RWPE2 (cell line): ENCODE data around the gene SYCE3.

Experiments
- ATAC-seq: fragments of 200-7000 bp; cut with Tn5 transposase; 3 replicates; pipeline ENCODE4 v1.9.1; 2021; ENCODE audit warnings: low read depth
- DNase-seq: peaks from one replicate; pipeline ENCODE4 v3.0.0-alpha.2; 2020; ENCODE audit warnings: low spot score
- H3K27ac ChIP-seq: fragments of 450-650 bp; 2 replicates; pipeline ENCODE4 v1.5.1; 2017; ENCODE audit warnings: mild to moderate bottlenecking; ENCODE audit not compliant: poor library complexity, severe bottlenecking
- H3K27me3 ChIP-seq: fragments of 250-450 bp; sonication (Bioruptor Pico); 2 replicates; pipeline ENCODE4 v1.5.1; 2021; ENCODE audit warnings: mild to moderate bottlenecking, moderate library complexity; ENCODE audit not compliant: insufficient read depth, poor library complexity, severe bottlenecking
- H3K36me3 ChIP-seq: fragments of 250-450 bp; sonication (Bioruptor Pico); 2 replicates; pipeline ENCODE4 v1.5.1; 2020; ENCODE audit warnings: low read depth, mild to moderate bottlenecking, moderate library complexity
- H3K4me1 ChIP-seq: fragments of 250-450 bp; sonication (Bioruptor Pico); 2 replicates; pipeline ENCODE4 v1.5.1; 2021; ENCODE audit warnings: mild to moderate bottlenecking, moderate library complexity; ENCODE audit not compliant: insufficient read depth, poor library complexity, severe bottlenecking
- H3K4me3 ChIP-seq: fragments of 250-450 bp; sonication (Bioruptor Pico); 2 replicates; pipeline ENCODE4 v1.5.1; 2021; ENCODE audit warnings: mild to moderate bottlenecking, moderate library complexity; ENCODE audit not compliant: severe bottlenecking
- H3K9me3 ChIP-seq: fragments of 250-450 bp; sonication (Bioruptor Pico); 2 replicates; pipeline ENCODE4 v1.5.1; 2021; ENCODE audit warnings: mild to moderate bottlenecking, moderate library complexity; ENCODE audit not compliant: severe bottlenecking
- CTCF ChIP-seq: fragments of 450-650 bp; IDR thresholded peaks from one replicate; pipeline ENCODE4 v1.5.1; 2017; ENCODE audit warnings: mild to moderate bottlenecking, moderate library complexity; ENCODE audit not compliant: poor library complexity, severe bottlenecking

SYCE3 gene

DNA sequence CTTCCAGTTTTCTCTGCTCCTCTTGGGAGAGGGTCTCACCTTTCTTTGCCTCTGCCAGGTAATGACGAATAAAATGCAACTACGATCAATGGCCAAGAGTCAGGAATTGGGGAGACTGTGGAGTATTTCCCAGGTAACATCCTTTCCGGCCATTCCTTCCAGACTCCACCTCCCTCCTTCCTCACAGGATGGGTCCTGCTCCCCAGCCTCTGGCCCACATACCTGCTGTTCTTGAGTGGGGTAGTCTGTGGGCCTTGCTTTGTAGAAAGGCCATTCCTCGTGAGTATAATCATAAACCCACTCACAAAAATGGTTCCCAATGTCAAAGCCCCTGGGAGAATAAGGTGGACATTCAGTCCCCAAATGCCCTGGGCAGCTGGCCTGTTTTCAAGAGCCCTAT lies 17.0 kb upstream of the SYCE3 start:
- H3K36me3 ChIP-seq = peaks cover 27% of the 10 kb centered on the region
- no peak for ATAC-seq
- no peak for TF ChIP-seq CTCF

DNA sequence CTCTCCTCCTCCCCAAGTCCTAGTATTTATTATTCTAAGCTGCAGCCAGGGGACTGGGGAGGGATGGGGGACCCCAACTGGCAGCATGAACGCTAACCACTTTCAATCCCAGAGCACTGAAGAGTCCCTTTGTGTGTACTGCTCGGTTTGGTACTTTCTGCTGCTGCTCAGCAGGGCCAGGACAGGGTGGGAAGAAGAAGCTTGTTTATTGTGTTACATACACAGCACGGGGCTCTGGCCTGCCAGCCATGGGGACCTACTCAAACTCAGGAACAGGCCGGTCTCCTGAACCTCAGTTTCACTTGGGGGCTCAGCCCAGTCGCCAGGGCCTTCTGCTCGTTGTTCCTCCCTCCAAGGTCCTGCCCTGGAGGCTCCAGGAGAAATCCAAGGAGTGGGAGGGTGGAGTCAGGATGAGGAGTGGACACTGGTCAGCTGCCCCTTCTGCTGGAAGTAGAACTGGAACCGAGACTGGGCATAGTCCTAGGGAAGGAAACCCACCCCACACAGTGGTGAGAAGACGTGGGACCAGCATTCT lies 16.1 kb upstream of the SYCE3 start:
- H3K4me1 ChIP-seq = peaks cover 4% of the 10 kb centered on the region
- no peak for ATAC-seq
- H3K27me3 ChIP-seq = no peaks in the 10 kb centered on the region
- DNase-seq = no peak
- no peak overlapping the region for H3K27ac ChIP-seq
- H3K36me3 ChIP-seq = peaks cover 27% of the 10 kb centered on the region
- no peak for TF ChIP-seq CTCF
- H3K4me3 ChIP-seq = no peak overlapping the region
- no peaks in the 10 kb centered on the region for H3K9me3 ChIP-seq

More for the DNA sequence above, 17.0 kb upstream of the SYCE3 start:
- Histone ChIP-seq H3K9me3 (no peaks in the 10 kb centered on the region), H3K4me3 (no peak overlapping the region), H3K27me3 (no peaks in the 10 kb centered on the region), H3K27ac (no peak overlapping the region), H3K4me1 (peaks cover 4% of the 10 kb centered on the region)
- no peak for DNase-seq

DNA sequence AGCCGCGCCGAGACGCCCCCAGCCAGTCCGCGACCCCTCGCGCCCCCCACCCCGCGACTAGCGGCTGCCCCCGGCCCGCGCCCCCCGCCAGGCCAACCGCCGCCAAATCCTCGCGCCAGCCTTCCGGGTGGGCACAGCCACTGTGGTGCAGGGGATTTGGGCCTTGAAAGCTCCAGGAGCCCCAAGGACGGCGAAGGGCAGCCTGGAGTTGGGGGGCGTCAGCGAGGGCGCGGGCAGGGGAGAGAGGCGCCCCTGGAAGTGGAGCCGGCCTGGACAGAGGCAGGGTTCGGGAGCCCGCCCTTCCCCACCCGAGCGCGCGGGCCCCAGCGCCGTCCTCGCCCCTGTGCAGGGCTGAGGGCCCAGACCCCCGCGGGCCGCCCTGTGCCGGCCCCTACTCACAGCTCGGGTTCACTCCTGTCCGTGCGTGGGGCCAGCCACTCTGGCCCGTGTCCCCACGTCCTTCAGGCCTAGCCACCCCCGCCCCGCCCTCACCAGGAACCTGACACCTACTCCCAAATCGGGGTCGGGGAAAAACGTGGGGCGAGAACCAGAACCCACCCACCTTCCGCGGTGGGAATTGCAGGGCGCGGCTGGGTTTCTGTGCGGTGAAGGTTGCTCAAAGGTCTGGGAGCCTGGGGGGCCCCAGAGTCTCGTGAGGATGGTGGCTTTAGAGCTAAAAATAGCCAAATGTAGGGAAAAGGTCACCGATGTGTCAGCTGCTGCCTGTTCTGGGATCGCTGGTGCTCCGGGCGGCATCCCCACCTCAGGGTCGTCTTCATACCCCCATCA lies 15.5 kb upstream of the SYCE3 start, which contains the start of gene CPT1B:
CPT1B (minus strand) TSS at position 441 of the 789 bp plus-strand sequence. CDS start 512 bp downstream, outside the sequence.
- TF ChIP-seq CTCF = no peak
- H3K4me3 ChIP-seq = no peak within 1 kb of the TSS
- H3K4me1 ChIP-seq = no peaks in the 10 kb centered on the region
- no peaks in the 10 kb centered on the region for H3K9me3 ChIP-seq
- no peak for ATAC-seq
- no peak within 1 kb of the TSS for H3K27ac ChIP-seq
- no peak for DNase-seq
- no peaks in the 10 kb centered on the region for H3K27me3 ChIP-seq
- H3K36me3 ChIP-seq = peaks cover 27% of the 10 kb centered on the region

GRCh38 chr22:50577697-50577986 lies 14.9 kb upstream of the SYCE3 start:
- Histone ChIP-seq H3K36me3 (peaks cover 27% of the 10 kb centered on the region), H3K27me3 (no peaks in the 10 kb centered on the region), H3K9me3 (no peaks in the 10 kb centered on the region), H3K4me1 (no peaks in the 10 kb centered on the region), H3K4me3 (no peak overlapping the region), H3K27ac (no peak overlapping the region)
- no peak for ATAC-seq
- no peak for TF ChIP-seq CTCF
- no peak for DNase-seq
